NK-92 (cell line): ENCODE measurements around the gene SMIM14.
"Not testable (repeated sequence)": the region's sequence is repeated elsewhere in the genome, so short reads cannot be mapped to it uniquely, and the experiment has no call there.

ENCODE experiments used
- DNase-seq: peaks from one replicate; lab custom pipeline; 2025; ENCODE audit not compliant: unreplicated experiment; lab: John Stamatoyannopoulos, UW

SMIM14 gene

GRCh38 chr4:39539089-39539611, 99.5 kb downstream of the SMIM14 start:
- no peak for DNase-seq

DNA sequence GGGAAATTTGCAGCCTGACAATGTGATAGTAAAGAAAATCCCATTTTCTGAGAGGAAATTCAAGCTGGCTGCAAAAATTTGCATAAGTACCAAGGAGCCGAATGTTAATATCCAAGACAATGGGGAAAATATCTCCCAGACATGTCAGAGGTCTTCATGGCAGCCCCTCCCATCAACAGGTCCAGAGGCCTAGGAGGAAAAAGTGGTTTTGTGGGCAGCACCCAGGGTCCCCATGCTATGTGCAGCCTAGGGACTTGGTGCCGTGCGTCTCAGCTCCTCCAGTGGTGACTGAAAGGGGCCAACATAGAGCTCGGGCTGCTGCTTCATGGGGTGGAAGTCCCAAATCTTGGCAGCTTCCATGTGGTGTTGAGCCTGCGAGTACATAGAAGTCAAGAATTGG, 105.1 kb downstream of the SMIM14 start:
- DNase-seq, result no peak

- DNase-seq, result not testable (repeated sequence)
Observed at GRCh38 chr4:39532237-39532636, 106.4 kb downstream of the SMIM14 start.

GRCh38 chr4:39530682-39531081, 108.0 kb downstream of the SMIM14 start:
- DNase-seq, result no peak

DNA sequence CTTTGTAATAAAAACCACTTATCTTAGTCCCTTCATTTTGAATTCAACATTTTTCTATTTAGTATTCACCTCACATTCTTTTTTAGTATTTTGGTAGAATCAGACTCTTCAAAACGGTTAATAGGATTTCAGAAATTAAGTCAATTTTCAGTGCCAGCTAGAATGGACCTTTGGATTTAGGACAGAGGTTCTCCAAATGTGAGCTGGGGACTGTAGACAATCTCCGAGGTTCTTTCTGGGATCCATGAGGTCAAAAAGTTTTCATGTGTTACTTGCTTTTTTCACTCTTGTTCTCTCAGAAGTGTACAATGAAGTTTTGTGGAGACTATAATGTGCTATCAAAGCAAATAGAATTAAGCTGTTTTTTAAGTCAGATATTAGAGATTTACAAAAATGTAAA, 109.1 kb downstream of the SMIM14 start:
- no peak for DNase-seq

DNA sequence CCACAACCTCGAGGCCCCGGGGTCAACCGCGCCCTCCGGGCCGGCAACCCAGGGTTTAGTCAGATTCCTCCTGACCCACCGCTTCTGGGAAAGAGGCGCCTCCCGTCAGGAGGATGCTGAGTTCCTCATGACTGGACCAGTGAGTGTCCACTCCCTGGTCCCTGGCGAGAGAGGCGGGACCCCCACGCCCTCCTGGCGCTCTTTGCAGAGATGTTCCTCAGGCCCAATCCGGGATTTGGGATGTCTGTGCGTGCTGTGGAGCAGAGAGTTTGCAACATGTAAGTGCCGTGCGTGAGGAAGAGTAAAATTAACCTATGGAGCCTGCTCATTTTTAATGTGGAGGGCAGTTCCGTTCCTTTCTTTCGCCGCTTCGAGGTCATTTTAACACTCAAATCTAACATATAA, 110.6 kb downstream of the SMIM14 start:
- no peak for DNase-seq

GRCh38 chr4:39527296-39528060, 111.2 kb downstream of the SMIM14 start, which contains the start of gene UGDH:
TSS of gene UGDH (minus strand) at chr4:39527439. CDS start at chr4:39521512, 5,927 bp downstream.
- peak; percentile 44 for DNase-seq

DNA sequence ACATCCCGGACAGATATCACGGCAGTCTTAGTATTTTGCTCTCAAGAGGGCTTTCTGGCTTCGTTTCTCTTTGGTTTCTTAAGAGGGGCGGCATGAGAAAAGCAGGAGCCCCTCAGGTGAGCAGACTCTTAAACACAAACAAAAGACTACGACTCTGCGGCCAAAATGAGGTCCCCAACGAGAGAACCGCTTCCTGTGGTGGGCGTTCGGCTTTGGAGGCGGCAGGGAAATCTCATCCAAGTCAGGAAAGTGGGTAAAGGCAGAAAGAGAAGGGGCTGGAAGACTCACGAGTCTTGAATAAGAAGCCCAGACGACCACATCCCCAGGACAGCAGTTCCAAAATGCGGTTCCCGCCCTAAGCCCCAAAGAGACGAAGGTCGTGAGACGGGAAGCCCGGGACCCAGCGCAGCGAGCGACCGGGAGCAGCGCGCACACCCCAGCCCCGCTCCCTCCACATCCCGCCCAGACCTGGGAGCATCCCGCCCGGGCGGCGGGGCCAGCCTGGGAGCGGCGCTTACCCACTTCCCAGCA, 111.8 kb downstream of the SMIM14 start:
- DNase-seq, result no peak

GRCh38 chr4:39525822-39526690, 112.6 kb downstream of the SMIM14 start:
- no peak for DNase-seq

DNA sequence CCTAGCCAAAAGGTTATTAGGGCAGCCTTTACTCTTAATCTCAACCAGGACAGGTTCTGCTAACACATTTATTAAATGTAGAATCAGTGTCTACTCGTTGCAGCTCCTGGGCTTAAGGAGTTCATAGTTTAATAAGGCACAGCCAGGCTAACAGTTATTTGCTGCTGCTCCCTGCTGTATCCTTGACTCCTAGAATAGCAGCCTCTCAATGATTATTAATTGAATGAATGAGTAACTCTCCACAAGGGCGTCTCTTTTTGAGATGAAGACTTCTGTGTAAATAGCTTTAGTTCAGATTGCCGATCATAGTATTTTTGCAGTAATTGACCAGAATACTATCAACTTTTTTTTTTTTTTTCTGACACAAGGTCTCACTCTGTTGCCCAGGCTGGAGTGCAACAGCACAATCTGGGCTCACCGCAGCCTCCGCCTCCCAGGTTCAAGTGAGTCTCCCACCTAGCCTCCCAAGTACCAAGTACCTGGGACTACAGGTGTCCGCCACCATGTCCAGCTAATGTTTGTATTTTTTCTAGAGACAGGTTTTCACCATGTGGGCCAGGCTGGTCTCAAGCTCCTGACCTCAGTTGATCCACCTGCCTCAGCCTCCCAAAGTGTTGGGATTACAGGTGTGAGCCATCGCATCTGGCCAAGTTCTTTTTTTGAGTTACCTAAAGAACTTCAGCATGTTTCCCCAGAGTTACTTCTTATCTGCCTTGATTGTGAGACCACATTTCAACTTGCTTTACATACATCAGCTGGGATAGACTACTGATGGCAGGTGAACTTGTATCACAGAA, 114.3 kb downstream of the SMIM14 start:
- DNase-seq, result no peak

GRCh38 chr4:39522068-39522467, 116.6 kb downstream of the SMIM14 start:
- DNase-seq, result no peak

DNA sequence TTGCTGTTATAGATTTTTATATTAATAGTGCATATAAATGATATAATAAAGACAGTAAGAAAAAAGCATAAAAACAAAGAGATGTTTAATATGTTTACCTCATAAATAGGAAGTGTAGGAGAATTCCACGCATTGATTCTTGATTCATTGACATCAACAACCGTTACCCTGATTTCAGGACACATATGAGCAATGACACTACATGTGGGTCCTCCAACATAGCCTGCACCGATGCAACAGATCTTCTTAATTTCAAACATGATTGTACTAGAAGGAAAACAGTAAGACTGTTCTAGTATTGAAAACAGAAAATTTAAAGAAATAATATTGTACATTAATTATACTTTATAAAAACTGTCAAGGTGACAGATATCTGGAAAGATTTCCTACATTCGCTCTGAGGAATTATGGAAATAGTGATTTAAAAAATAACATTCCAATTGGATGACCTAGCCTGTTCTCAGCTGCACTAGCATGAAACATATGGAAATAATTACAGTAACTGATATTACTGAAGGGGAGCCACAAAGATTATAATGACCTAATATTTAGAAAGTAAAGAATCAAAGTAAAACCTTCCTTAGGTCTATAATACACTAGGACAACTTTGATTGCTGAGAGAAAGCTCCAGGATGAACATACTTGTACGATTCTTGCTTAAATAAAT, 117.3 kb downstream of the SMIM14 start:
- DNase-seq, result no peak

DNA sequence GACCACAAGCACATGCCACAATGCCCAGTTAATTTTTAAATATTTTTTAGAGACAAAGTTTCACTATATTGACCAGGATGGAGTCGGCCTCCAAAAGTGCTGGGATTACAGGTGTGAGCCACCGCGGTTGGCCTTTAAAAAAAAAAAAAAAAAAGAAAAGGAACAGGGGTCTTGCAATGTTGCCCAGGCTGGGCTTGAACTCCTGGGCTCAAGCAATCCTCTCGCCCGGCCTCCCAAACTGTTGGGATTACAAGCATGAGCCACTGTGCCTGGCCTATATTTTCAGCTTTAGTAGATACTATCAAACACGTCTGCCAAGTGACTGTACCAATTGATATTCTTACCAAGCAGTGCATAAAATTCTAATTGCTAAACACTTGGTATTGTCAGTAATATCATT, 120.2 kb downstream of the SMIM14 start:
- DNase-seq, result no peak

- no peak for DNase-seq
Observed at GRCh38 chr4:39516407-39516966, 122.2 kb downstream of the SMIM14 start.

GRCh38 chr4:39515669-39516401, 122.8 kb downstream of the SMIM14 start:
- DNase-seq, result not testable (repeated sequence)

DNA sequence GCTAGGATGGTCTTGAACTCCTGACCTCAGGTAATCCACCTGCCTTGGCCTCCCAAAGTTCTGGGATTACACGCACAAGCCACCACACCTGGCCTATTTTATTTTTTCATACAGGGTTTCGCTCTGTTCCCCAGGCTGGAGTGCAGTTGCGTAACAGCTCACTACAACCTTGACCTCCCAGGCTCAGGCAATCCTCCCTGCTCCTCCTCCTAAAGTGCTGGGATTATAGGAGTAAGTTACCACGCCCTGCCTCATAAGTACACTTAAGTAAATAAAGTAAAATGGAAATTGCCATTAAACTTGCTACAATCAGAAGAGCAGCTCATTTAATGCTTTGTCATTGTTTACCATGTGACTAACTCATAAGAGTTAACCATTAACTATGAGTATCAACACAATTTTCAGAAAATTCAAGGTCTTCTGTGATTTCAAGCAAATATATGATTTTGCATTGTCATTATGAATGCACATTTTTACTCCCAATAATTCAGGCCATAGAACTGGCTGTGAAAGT, 123.7 kb downstream of the SMIM14 start:
- DNase-seq, result no peak

- not testable (repeated sequence) for DNase-seq
Observed at GRCh38 chr4:39514266-39514665, 124.4 kb downstream of the SMIM14 start.

GRCh38 chr4:39510348-39510929, 128.2 kb downstream of the SMIM14 start:
- no peak for DNase-seq

GRCh38 chr4:39505581-39505980, 133.1 kb downstream of the SMIM14 start:
- no peak for DNase-seq
